ENCODE data around the gene ZNF674.
A peak's percentile ranks its signal among the peaks of the same experiment; 100 is the strongest.

Gene ZNF674

GRCh38 chrX:46545111-46546005 lies at the start of gene ZNF674:
Gene ZNF674 (minus strand): TSS chrX:46545421. CDS start chrX:46542087, 3,334 bp downstream.
- DNase-seq = peak; percentile 85 to 88

- no peak for DNase-seq
Observed at GRCh38 chrX:46589977-46590723, 44.9 kb upstream of the ZNF674 start.

- DNase-seq = no peak
Observed at GRCh38 chrX:46588263-46588662, 43.0 kb upstream of the ZNF674 start.

DNA sequence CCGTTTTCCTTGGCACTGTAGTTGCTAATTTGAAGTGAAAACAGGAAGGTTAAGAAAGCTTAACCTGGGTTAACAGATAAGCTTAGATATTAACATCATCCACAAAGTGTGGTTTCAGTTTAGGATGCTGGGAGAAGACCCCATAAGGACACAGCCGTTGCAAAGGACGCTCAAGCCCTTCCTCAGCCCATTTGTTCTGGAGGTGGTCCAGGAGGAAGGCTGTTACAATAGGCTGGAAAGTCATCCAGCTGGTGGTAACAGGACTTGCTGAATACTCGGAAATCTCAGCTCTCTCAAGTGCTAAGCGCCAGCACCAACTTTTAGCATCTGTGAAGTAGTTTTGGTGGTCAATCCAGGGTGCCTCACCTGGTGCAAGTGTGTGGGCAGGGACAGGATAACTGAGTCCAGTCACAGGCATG lies 42.5 kb upstream of the ZNF674 start:
- no peak for DNase-seq

GRCh38 chrX:46587158-46587557 lies 41.9 kb upstream of the ZNF674 start:
- no peak for DNase-seq

DNA sequence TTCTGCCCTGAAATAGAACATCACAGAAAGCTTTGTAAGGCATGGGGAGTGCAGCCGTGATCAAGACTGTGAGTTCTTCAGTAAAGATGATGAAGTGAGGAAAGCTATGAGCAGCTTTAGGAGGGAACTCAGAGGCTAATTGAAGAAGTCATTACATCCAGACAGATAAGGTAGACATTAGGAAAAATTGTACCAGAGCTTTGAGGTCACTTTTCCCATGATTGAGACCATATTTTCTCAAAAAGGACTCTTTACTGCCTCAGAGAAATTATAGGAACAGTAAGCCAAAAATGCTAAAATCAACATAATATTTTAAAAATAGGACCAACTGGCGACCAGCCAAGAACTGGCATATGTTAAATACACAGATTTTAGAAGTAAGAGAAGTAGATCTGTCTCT lies 39.5 kb upstream of the ZNF674 start:
- no peak for DNase-seq

GRCh38 chrX:46582966-46583365 lies 37.7 kb upstream of the ZNF674 start:
- peak in 1 of 2 donors; percentile 27 for DNase-seq

DNA sequence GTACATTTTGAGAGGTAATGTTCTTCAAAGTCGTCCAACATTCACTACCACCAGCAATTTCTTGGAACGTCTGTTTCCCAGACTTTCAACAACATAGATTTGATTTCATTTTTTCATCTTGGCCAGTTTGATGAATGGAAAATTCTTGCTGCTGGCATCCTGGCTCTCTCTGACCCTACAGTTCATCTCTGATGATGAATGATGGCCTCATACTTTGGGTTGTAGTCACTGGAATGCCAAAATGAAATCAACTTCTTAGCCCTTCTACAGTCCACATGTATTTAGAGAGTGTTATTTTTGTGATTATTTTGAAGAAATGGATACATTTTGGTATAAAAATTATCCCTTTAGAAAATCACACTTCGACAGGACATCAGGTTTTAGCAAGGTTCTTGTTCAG lies 37.1 kb upstream of the ZNF674 start:
- DNase-seq = no peak

DNA sequence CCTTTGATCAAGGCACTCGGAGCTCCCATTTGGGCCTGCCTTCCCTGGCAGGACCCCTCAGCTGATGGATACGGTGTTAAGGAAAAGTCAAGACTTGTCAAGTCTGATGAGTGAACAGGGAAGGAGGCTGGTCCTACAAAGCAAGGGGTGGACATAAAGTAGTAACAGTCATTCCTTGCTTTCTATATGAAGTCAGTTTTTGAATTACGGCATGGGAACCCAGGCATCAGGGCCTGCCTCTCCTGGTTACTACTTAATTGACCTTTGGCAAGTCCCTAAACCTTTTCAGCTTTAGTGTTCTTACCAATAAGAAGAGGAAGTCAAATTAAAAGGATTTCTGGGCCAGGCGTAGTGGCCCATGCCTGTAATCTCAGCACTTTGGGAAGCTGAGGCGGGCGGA lies 35.4 kb upstream of the ZNF674 start:
- DNase-seq = no peak

DNA sequence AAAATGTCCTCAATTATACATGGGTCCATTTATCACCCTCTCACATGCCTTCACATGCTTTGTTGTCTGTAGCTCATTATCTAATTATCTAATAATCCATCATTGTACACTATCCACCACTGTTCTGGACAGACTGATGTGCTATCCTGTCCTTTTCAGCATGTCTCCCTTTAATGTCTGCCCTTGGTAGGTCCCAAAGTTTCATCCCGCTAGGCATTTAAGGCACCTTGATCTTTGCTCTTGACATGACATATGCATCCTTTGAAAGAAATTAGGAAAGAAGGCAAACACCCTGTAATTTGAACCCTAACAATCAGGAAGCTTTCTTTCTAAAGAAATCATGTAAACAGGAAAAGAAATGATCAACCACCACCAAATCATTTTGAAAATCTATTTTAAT lies 34.0 kb upstream of the ZNF674 start:
- DNase-seq = no peak

GRCh38 chrX:46577221-46578005 lies 32.2 kb upstream of the ZNF674 start:
- peak; percentile 61 to 87 for DNase-seq

GRCh38 chrX:46576458-46576857 lies 31.2 kb upstream of the ZNF674 start:
- peak in 1 of 2 donors; percentile 31 for DNase-seq

DNA sequence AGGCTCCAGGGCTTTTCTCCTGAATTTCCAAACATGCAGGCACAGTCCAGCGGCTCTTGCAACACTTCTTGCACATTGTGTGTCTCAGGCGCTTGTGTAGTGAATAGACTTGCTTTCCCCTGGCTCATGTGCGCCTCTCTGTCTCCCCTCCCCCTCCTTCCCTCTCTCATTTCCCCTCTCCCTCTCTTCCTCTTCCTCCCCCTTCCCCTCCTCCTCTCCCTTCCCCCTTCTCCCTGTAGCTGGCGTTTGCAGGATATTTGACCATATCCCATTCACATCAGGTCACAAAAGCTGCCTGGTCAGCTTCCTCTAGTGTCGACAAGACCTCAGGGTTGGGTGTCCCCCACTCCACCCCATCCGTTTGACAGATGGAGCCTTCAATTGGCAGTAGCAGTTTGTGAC lies 30.8 kb upstream of the ZNF674 start:
- peak in 1 of 2 donors; percentile 71 for DNase-seq

DNA sequence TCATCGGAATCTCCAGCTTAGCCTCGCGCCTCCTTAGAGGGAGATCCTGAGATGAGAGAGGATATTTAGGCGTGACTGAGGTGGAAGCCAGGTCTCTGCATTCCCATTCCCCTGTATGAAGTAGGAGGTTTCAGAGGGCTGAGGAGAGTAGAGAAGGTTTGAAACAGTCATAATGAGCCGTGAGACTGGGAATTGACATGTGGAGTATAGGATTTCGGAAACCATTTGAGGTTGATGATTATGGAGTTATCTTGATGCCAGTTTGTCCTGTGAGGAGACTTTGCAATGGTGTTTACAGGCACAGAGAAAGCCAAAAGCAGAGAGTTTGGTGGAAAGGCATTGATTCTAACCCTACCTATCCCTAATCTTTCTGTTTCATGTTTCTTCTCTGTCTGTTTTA lies 30.4 kb upstream of the ZNF674 start:
- DNase-seq = no peak

DNA sequence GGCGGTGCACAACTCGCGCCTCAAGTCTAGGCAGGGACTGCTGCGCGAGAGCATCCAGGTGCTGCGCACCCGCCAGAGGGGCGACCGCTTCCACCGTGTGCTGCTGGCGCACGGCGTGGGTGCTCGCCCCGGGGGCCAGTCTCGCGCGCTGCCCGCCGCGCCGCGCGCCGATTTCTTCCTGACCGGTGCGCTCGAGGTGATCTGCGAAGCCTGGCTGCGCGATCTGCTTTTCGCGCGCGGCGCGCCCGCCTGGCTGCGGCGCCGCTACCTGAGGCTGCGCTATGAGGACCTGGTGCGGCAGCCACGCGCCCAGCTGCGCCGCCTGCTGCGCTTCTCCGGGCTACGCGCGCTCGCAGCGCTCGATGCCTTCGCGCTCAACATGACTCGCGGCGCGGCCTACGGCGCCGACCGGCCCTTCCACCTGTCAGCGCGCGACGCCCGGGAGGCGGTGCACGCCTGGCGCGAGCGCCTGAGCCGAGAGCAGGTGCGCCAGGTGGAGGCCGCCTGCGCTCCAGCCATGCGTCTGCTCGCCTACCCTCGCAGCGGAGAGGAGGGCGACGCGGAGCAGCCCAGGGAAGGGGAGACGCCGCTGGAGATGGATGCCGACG lies 29.7 kb upstream of the ZNF674 start:
- no peak for DNase-seq

- DNase-seq = no peak
Observed at GRCh38 chrX:46573892-46574773, 28.9 kb upstream of the ZNF674 start.

DNA sequence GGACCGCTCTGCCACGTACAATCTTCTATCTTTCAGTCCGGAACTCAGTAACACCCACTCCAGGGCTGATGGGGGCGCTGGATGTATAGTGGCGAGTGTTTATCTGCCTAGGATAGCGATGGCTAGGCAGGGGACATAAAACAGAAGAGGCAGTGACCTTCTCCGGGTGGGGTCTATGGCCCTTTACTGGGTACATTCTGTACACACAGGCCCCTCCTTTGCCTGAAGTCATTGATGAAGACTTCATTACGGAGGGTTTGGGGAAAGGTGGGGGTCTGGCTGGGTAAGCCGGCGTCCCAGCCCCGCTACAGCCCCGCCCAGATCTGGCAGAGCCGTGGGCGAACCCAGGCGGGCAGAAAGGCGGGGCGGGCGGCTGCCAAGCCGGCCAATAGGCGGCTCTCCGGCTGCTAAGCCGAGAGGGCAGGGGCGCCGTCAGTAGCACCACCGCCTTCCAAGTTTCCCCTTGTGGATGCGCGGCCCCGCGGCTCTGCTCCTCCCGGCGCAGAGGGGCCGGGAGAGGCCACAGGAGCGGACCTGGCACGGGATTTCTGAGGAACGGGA lies 28.2 kb upstream of the ZNF674 start, which contains the start of gene CHST7:
Gene CHST7 (plus strand): TSS at position 435 of the 561 bp plus-strand sequence. CDS start 167 bp downstream, outside the sequence.
- DNase-seq = peak; percentile 48 to 71

DNA sequence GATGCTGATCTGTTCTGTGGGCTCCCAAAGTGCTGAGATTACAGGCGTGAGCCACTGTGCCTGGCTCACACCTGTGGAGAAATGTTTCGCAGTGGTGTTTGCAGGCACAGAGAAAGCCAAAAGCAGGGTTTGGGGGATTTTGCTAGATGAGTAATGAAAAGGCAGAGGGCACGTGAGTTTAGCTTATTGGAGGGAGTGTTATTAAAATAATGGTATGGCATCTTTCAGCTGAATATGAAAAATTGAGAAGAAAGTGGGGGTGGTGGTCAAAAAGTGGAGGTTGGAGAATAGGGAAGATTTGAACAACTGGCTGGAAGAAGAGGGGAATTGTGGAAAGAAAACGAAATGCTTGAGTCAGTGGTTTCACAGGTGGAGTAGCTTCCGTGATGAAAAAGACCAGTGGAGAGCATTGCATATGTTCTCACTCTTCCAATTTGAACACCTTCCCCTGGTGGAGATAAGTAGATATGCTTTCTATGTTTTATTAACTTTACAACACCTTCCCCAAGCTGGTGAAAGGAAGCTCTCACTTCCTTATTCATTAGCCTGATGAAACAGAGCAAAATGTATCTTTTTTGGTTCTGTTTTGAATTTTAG lies 27.2 kb upstream of the ZNF674 start:
- peak in 1 of 2 donors; percentile 39 for DNase-seq

GRCh38 chrX:46571423-46572339 lies 26.5 kb upstream of the ZNF674 start:
- DNase-seq = peak in 1 of 2 donors; percentile 41

DNA sequence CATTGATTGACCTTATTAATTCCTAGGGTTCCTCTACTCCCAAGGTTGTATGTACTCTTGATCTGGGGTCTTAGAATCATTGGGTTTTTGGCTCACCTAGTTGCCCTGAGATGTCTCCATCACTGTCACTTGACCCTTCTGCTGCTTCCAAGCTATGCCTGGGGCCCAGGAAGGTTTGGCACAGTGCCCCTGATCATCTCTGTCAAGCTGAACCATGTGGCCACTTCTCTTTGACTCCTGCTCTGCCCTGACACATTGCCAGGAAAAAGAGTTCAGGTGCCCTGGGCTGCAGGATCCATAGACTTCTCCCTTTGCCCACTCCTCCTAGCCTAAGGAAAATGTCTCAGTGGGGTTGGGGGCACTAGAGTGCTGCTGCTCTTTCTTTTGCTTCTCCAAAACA lies 24.4 kb upstream of the ZNF674 start:
- no peak for DNase-seq
